OCI-LY7 (cell line): ENCODE measurements around the gene CXCL14. TPM values are rescaled to one million over a fixed set of nuclear protein-coding genes. Genes with fewer than 3 reads are reported as not detected.

Experiments
- BruUV-seq: library from RNA; stranded (reverse); fragments of 400-500 nt; replicated peaks from 2 replicates; lab custom pipeline; 2021; lab: Mats Ljungman, UMichigan
- CTCF ChIA-PET: fragments of 300-600 bp; sonication (Branson Sonifier 250); formaldehyde crosslinking; loops from one replicate; lab custom pipeline; 2022; ENCODE audit warnings: antibody characterized with exemption; ENCODE audit not compliant: unreplicated experiment; lab: Charles Lee
- POLR2A ChIA-PET: fragments of 300-600 bp; sonication (Branson Sonifier 250); formaldehyde crosslinking; loops from one replicate; lab custom pipeline; 2022; ENCODE audit warnings: antibody characterized with exemption; lab: Charles Lee
- DNase-seq: peaks from one replicate; pipeline ENCODE4 v3.0.0-alpha.2; 2015; ENCODE audit warnings: low spot score
- H2AFZ ChIP-seq: fragments of 200-600 bp; sonication (generic), shearing (Covaris generic); 2 replicates; pipeline ENCODE4 v1.6.1; 2014; ENCODE audit warnings: mild to moderate bottlenecking, antibody characterized with exemption, low read length, moderate library complexity
- H3K27ac ChIP-seq: fragments of 200-600 bp; sonication (generic); 2 replicates; pipeline ENCODE4 v1.5.1; 2014; ENCODE audit warnings: mixed run types, low read depth, mild to moderate bottlenecking, moderate library complexity, low read length, inconsistent platforms; ENCODE audit not compliant: poor library complexity, severe bottlenecking
- H3K36me3 ChIP-seq: fragments of 200-600 bp; sonication (generic); 2 replicates; pipeline ENCODE4 v1.6.1; 2014; ENCODE audit warnings: mild to moderate bottlenecking, antibody characterized with exemption, low read length, moderate library complexity, mixed read lengths; ENCODE audit not compliant: insufficient read depth
- H3K4me1 ChIP-seq: fragments of 200-600 bp; sonication (generic); 2 replicates; pipeline ENCODE4 v1.5.1; 2014; ENCODE audit warnings: mild to moderate bottlenecking, low read length; ENCODE audit not compliant: insufficient read depth, poor library complexity, severe bottlenecking
- H3K4me2 ChIP-seq: fragments of 200-600 bp; sonication (generic); 2 replicates; pipeline ENCODE4 v1.6.1; 2014; ENCODE audit warnings: mild to moderate bottlenecking, low read length
- H3K4me3 ChIP-seq: fragments of 200-600 bp; sonication (generic); 2 replicates; pipeline ENCODE4 v1.5.1; 2014; ENCODE audit warnings: mild to moderate bottlenecking, low read depth, low read length; ENCODE audit not compliant: poor library complexity, severe bottlenecking
- H3K79me2 ChIP-seq: fragments of 200-600 bp; sonication (generic); 2 replicates; pipeline ENCODE4 v1.6.1; 2016; ENCODE audit warnings: low read depth, mild to moderate bottlenecking, low read length, moderate library complexity, mixed read lengths; ENCODE audit not compliant: insufficient read depth
- H3K9me2 ChIP-seq: fragments of 200-600 bp; sonication (generic); 2 replicates; pipeline ENCODE4 v1.6.1; 2016; ENCODE audit warnings: mild to moderate bottlenecking, low read length, mixed read lengths; ENCODE audit not compliant: insufficient read depth
- H3K9me3 ChIP-seq: fragments of 200-600 bp; sonication (generic); 2 replicates; pipeline ENCODE4 v1.6.1; 2014; ENCODE audit warnings: mild to moderate bottlenecking, mixed run types, low read length, mixed read lengths
- H4K20me1 ChIP-seq: fragments of 200-600 bp; sonication (generic); 2 replicates; pipeline ENCODE4 v1.6.1; 2014; ENCODE audit warnings: mild to moderate bottlenecking, antibody characterized with exemption, low read length, moderate library complexity, mixed read lengths; ENCODE audit not compliant: insufficient read depth
- EZH2phosphoT487 ChIP-seq: fragments of 200-600 bp; sonication (generic); IDR thresholded peaks from 2 replicates; pipeline ENCODE4 v1.6.1; 2018; ENCODE audit warnings: low read depth, borderline replicate concordance, mild to moderate bottlenecking, mixed run types, antibody characterized with exemption, low read length, moderate library complexity, mixed read lengths
- intact Hi-C: fragments of 100-400 bp; cut with micrococcal nuclease; formaldehyde crosslinking; loops from one replicate; pipeline ENCODE4 v1.10.0; 2022; ENCODE audit not compliant: unreplicated experiment
- total RNA-seq, 2 experiments: library from RNA; depleted of rRNA in 1 of 2; stranded (reverse); fragments of >200 nt in 1 of 2; shearing (Covaris generic) in 1 of 2; gene quantifications; 2 replicates each; pipeline ENCODE4 v1.2.3, GENCODE V29; 2014 to 2022
- TF ChIP-seq, protein P1 (sequence below): fragments of 200-600 bp; sonication (generic); conservative IDR thresholded peaks from 2 replicates; pipeline ENCODE4 v1.5.1; 2014; ENCODE audit warnings: mild to moderate bottlenecking, antibody characterized with exemption, low read length, moderate library complexity, mixed read lengths

Gene CXCL14
- total RNA-seq, 2 experiments from 2014 or later, result not detected

DNA sequence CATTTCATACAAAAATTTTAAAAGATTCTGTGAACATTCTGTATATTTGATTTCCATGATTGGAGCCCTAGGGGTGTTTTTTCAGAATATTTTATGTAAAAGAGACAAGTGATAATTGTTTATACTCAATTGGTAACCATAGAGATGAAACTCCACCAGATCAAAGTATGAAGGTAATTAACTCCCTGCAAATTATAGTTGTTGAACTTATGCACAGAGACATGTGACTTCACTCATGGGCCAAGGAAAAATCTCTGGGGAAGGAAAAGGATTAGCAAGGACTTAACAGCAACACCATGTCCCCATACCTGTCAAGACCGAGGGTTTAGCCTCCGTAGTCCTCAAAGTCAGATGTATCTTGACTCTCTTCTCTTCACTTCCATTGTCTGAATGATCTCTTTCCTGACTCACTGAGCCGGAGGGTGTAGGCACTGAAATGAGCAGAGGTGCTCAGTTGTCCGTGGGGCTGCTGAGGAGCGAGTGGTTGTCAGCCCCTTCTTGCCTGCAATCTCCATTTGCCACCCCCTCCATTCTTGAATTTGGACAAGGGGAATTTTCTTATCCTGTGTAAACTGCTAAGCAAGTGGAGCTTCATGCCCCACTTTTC is 17.5 kb upstream of the CXCL14 start:
- Histone ChIP-seq H3K4me3 (no peak overlapping the region), H3K9me3 (no peaks in the 10 kb centered on the region), H3K79me2 (no peaks in the 10 kb centered on the region), H4K20me1 (no peaks in the 10 kb centered on the region), H2AFZ (no peak overlapping the region), H3K4me2 (no peak overlapping the region), H3K4me1 (no peaks in the 10 kb centered on the region), H3K27ac (no peak overlapping the region), H3K36me3 (no peaks in the 10 kb centered on the region), H3K9me2 (no peaks in the 10 kb centered on the region)
- BruUV-seq, result no TSS peak
- ChIA-PET CTCF (no interaction called here), POLR2A (no interaction called here)
- no peak for DNase-seq
- no peak for TF ChIP-seq EZH2phosphoT487
- TF ChIP-seq, protein P1, sequence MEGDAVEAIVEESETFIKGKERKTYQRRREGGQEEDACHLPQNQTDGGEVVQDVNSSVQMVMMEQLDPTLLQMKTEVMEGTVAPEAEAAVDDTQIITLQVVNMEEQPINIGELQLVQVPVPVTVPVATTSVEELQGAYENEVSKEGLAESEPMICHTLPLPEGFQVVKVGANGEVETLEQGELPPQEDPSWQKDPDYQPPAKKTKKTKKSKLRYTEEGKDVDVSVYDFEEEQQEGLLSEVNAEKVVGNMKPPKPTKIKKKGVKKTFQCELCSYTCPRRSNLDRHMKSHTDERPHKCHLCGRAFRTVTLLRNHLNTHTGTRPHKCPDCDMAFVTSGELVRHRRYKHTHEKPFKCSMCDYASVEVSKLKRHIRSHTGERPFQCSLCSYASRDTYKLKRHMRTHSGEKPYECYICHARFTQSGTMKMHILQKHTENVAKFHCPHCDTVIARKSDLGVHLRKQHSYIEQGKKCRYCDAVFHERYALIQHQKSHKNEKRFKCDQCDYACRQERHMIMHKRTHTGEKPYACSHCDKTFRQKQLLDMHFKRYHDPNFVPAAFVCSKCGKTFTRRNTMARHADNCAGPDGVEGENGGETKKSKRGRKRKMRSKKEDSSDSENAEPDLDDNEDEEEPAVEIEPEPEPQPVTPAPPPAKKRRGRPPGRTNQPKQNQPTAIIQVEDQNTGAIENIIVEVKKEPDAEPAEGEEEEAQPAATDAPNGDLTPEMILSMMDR, result no peak
- intact Hi-C loops, result no loop called here

DNA sequence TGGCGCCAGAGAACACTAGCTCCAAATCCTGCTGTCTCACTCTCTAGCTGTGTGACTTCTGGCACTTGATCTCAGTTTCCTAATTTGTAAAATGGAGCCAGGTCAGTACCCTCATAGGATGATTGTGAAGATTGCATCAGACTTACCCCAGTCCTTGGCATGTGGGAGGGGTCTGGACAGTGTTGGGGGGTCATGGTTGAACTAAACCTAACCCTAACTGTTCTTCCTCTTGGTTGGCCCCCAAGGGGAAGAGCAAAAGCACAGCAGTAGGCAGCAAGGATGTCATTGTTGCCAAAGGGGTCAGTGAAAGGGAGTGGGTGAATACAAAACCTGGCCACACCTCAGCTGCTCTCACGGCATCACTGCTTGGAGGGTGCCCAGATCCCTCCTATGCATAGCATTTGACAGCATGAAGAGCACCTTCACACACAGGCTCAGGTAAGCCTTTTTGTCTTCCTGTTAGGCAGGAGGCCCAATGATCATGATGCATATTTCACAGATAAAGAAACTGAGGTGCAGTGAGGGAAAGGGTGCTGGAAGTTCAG is 15.7 kb upstream of the CXCL14 start:
- no peaks in the 10 kb centered on the region for H3K4me1 ChIP-seq
- DNase-seq, result no peak
- no peak overlapping the region for H3K4me3 ChIP-seq
- TF ChIP-seq EZH2phosphoT487, result no peak
- TF ChIP-seq, protein P1, result no peak
- no peaks in the 10 kb centered on the region for H3K79me2 ChIP-seq
- ChIA-PET CTCF (no interaction called here), POLR2A (no interaction called here)
- BruUV-seq, result no TSS peak
- no peaks in the 10 kb centered on the region; the same call in 1 of the 2 replicates for H4K20me1 ChIP-seq
- H3K27ac ChIP-seq, result no peak overlapping the region
- H2AFZ ChIP-seq, result no peak overlapping the region
- intact Hi-C loops, result no loop called here
- H3K36me3 ChIP-seq, result no peaks in the 10 kb centered on the region
- H3K9me2 ChIP-seq, result no peaks in the 10 kb centered on the region
- H3K9me3 ChIP-seq, result no peaks in the 10 kb centered on the region
- H3K4me2 ChIP-seq, result no peak overlapping the region

DNA sequence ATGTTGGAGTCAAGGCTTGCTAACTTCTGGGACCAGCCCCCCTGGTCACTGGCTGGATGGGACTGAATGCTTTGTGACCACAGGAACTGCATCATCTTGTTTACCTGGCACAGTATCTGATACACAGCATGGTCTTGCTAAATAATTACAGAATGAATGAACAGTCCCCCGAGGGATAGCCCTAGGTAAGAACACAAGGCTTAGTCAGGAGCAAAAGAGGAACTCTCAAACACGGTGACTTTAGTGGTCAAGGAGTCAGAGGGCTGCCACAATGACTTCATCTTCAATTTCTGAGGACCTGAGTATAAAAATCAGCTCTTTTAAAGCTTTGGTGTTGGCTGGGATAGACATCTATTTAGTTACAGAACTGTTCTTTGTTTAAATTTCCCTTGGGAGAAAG is 15.1 kb upstream of the CXCL14 start:
- H3K9me2 ChIP-seq, result no peaks in the 10 kb centered on the region
- H3K4me3 ChIP-seq, result no peak overlapping the region
- TF ChIP-seq, protein P1, result no peak
- no peak for TF ChIP-seq EZH2phosphoT487
- H3K79me2 ChIP-seq, result no peaks in the 10 kb centered on the region
- H4K20me1 ChIP-seq, result no peaks in the 10 kb centered on the region; the same call in 1 of the 2 replicates
- no peaks in the 10 kb centered on the region for H3K9me3 ChIP-seq
- H3K4me1 ChIP-seq, result no peaks in the 10 kb centered on the region
- DNase-seq, result no peak
- BruUV-seq, result no TSS peak
- H3K4me2 ChIP-seq, result no peak overlapping the region
- CTCF ChIA-PET, result no interaction called here
- H2AFZ ChIP-seq, result no peak overlapping the region
- H3K27ac ChIP-seq, result no peak overlapping the region
- POLR2A ChIA-PET, result no interaction called here
- H3K36me3 ChIP-seq, result no peaks in the 10 kb centered on the region
- intact Hi-C loops, result no loop called here
